Measurements from ENCODE around the gene SIAH1. TPM values are rescaled to one million over a fixed set of nuclear protein-coding genes. Genes with fewer than 3 reads are reported as not detected.
"Not testable (repeated sequence)": the region's sequence is repeated elsewhere in the genome, so short reads cannot be mapped to it uniquely, and the experiment has no call there.

The SIAH1 gene
- total RNA-seq, 1 donor from 2014 or later = 31.5 TPM

GRCh38 chr16:48356633-48357376, 28.4 kb downstream of the SIAH1 start:
- no peak overlapping the region for H3K4me3 Mint-ChIP-seq
- no peaks in the 10 kb centered on the region for H3K9me3 Mint-ChIP-seq
- ATAC-seq (ENCODE audit: low read depth) (no peak), DNase-seq (no peak)
- H3K27me3 Mint-ChIP-seq = no peaks in the 10 kb centered on the region
- no peak for TF ChIP-seq CTCF (IDR thresholded peaks at IDR 0.05)
- H3K36me3 Mint-ChIP-seq (ENCODE audit: low read depth) = peaks cover 43% of the 10 kb centered on the region
- peaks cover 46% of the 10 kb centered on the region for H3K4me1 Mint-ChIP-seq
- POLR2A ChIA-PET = interaction anchor here (0.7 to 2.2 kb wide), 2 partner anchors 10 to 62 kb away, joined by 3 to 10 read pairs; no protein-coding TSS in a partner anchor
- intact Hi-C loops (cut with micrococcal nuclease) = no loop called here
- CTCF ChIA-PET = interaction anchor here (1.3 to 6.6 kb wide), 4 partner anchors 27 to 273 kb away, joined by 3 to 74 read pairs (median 32); no protein-coding TSS in a partner anchor
- H3K27ac Mint-ChIP-seq = peak overlapping the region; percentile 3

- DNase-seq (no peak), ATAC-seq (ENCODE audit: low read depth) (no peak)
- Mint-ChIP-seq H3K27ac (no peak overlapping the region), H3K4me1 (peaks cover 32% of the 10 kb centered on the region), H3K9me3 (no peaks in the 10 kb centered on the region), H3K36me3 (ENCODE audit: low read depth) (peaks cover 53% of the 10 kb centered on the region), H3K27me3 (no peaks in the 10 kb centered on the region), H3K4me3 (no peak overlapping the region)
- intact Hi-C loops (cut with micrococcal nuclease) = no loop called here
- ChIA-PET POLR2A (interaction anchor here (1.2 to 1.5 kb wide), 2 partner anchors 11 to 253 kb away, joined by 3 to 6 read pairs; no protein-coding TSS in a partner anchor), CTCF (interaction anchor here (0.6 to 6.6 kb wide), 10 partner anchors 13 to 275 kb away, joined by 3 to 74 read pairs (median 6); no protein-coding TSS in a partner anchor)
- TF ChIP-seq CTCF (IDR thresholded peaks at IDR 0.05) = no peak
Observed at GRCh38 chr16:48354877-48355855, 30.0 kb downstream of the SIAH1 start.

GRCh38 chr16:48354385-48354784, 30.8 kb downstream of the SIAH1 start:
- CTCF ChIA-PET = interaction anchor here (1.0 to 6.6 kb wide), 8 partner anchors 12 to 276 kb away, joined by 3 to 74 read pairs (median 7); no protein-coding TSS in a partner anchor
- peaks cover 59% of the 10 kb centered on the region for H3K36me3 Mint-ChIP-seq (ENCODE audit: low read depth)

DNA sequence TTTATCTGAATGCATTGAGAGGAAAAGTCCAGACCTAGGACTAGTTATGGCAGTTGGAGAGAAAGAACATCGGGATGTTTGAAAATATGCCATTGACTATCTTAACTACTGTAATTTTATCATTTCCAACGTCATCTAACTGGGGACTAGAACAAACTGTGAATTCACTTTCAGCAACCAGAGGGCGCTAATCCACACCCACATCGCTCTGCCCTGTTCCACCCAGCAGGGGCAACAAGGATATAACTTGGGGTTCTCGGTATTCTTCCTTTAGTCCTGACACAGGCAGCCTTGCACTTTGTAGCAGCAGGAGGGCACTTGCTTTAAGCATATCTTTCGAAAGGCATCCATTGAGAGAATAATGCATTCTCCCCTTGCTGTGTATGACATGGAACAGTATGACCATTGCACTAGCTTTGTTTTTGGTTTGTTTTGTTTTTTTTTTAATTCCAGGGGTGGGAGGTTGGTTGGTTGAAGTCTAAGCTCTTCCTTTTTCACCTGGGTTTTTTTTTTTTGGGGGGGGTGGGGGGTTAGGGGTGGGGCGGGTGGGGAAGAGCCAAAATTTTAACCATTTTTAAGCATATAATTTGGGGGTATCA, 31.5 kb downstream of the SIAH1 start:
- no peaks in the 10 kb centered on the region for H3K27me3 Mint-ChIP-seq
- intact Hi-C loops (cut with micrococcal nuclease) = loop anchor here (1.0 kb wide), 5 partner anchors 173 to 277 kb away; no protein-coding TSS in a partner anchor
- peak; percentile 53 for TF ChIP-seq CTCF (IDR thresholded peaks at IDR 0.05)
- H3K36me3 Mint-ChIP-seq (ENCODE audit: low read depth) = peaks cover 62% of the 10 kb centered on the region
- POLR2A ChIA-PET = interaction anchor here (0.6 to 1.2 kb wide), 6 partner anchors 167 to 270 kb away, joined by 3 to 23 read pairs (median 6); no protein-coding TSS in a partner anchor
- CTCF ChIA-PET = interaction anchor here (1.0 to 6.6 kb wide), 8 partner anchors 13 to 277 kb away, joined by 3 to 74 read pairs (median 7); no protein-coding TSS in a partner anchor
- DNase-seq (no peak), ATAC-seq (ENCODE audit: low read depth) (peak; percentile 93)
- no peak overlapping the region for H3K4me3 Mint-ChIP-seq
- H3K4me1 Mint-ChIP-seq = peaks cover 28% of the 10 kb centered on the region
- no peaks in the 10 kb centered on the region for H3K9me3 Mint-ChIP-seq
- H3K27ac Mint-ChIP-seq = peak overlapping the region; percentile 5

More at GRCh38 chr16:48354385-48354784, 30.8 kb downstream of the SIAH1 start:
- H3K4me1 Mint-ChIP-seq = peaks cover 28% of the 10 kb centered on the region
- H3K4me3 Mint-ChIP-seq; intact Hi-C loops (cut with micrococcal nuclease); ATAC-seq (ENCODE audit: low read depth); H3K9me3 Mint-ChIP-seq; H3K27me3 Mint-ChIP-seq; H3K27ac Mint-ChIP-seq; DNase-seq: not testable (repeated sequence)
- POLR2A ChIA-PET = interaction anchor here (0.7 to 1.5 kb wide), 4 partner anchors 12 to 269 kb away, joined by 3 to 23 read pairs (median 7); no protein-coding TSS in a partner anchor
